GM21367 (cell line): ENCODE data around the gene EPC2.

ENCODE experiments used
- ATAC-seq: cut with Tn5 transposase; IDR thresholded peaks from one replicate; pipeline ENCODE4 v1.9.1; 2021; ENCODE audit not compliant: unreplicated experiment

EPC2 gene

GRCh38 chr2:148802448-148803220, 158.1 kb downstream of the EPC2 start:
- ATAC-seq: no peak

GRCh38 chr2:148810081-148810480, 165.5 kb downstream of the EPC2 start:
- no peak for ATAC-seq

DNA sequence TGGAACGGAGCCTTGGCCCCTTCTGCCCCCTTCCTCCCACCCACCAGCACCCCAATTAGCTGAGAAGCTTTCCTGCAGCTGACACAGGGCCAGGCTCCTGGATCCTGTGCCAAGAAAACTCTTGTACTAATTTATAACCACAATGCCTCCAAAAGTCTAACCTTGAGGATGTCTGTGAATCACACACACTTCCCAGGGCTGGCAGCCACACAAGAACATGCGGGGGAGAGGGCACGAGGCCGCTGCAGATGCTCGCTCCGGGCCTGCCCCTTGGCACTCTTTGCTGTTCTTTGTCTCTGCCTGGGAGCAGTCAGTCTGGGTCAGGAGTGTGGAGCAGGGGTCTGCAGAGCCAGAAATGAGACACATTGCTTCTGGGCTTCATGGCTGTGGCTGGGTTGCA, 167.8 kb downstream of the EPC2 start:
- ATAC-seq: no peak

- ATAC-seq: peak; percentile 99
Observed at GRCh38 chr2:148813603-148814065, 169.1 kb downstream of the EPC2 start.

- no peak for ATAC-seq
Observed at GRCh38 chr2:148814143-148814859, 169.8 kb downstream of the EPC2 start.

GRCh38 chr2:148814860-148815419, 170.4 kb downstream of the EPC2 start:
- no peak for ATAC-seq

- no peak for ATAC-seq
Observed at GRCh38 chr2:148816176-148816575, 171.6 kb downstream of the EPC2 start.

DNA sequence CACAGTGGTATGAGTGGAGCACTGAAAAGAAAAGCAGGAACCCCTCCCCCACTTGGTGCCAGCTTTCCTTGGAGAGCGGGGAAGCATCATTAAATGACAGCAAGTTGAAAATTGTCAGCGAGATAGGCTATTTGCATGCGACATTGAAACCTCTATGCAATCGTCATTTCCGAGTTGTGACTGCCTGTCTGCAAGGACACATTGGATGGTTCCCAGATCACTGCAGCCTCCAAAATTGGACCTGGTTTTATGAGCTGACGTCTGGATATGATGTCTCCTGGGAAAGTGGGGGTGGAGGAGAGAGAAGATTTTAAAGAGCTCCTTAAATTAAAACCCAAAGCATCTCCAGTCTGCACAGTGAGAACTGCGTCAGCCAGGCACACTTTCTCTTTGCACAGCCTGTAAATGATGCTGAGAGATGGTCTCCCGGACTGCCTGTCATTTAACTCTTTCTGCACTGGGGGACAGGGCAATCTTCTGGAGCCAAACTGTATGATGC, 172.7 kb downstream of the EPC2 start:
- ATAC-seq: no peak

- no peak for ATAC-seq
Observed at GRCh38 chr2:148819019-148819585, 174.6 kb downstream of the EPC2 start.

GRCh38 chr2:148824190-148824589, 179.6 kb downstream of the EPC2 start:
- ATAC-seq: no peak

- ATAC-seq: no peak
Observed at GRCh38 chr2:148826791-148827190, 182.2 kb downstream of the EPC2 start.

DNA sequence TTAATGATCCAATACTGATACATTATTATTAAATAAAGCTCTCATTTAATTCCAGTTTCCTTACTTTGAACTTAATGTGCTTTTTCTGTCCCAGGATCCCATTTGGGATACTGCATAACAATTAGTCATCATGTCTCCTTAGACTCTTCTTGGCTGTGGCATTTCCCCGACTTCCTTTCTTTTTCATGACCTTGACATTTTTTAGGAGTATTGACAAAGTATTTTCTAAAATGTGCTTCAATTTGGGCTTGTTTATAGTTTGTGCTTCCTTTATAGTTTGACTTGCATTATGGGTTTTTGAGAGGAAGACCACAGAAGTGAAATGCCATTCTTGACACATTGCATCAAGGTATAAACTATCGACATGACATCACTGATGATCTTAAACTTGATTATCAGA, 184.4 kb downstream of the EPC2 start:
- ATAC-seq: no peak

GRCh38 chr2:148829618-148830017, 185.1 kb downstream of the EPC2 start:
- no peak for ATAC-seq

- no peak for ATAC-seq
Observed at GRCh38 chr2:148832637-148833036, 188.1 kb downstream of the EPC2 start.
